HEK293T (cell line): ENCODE data around the gene ZBTB46.
"Not testable (repeated sequence)": the region's sequence is repeated elsewhere in the genome, so short reads cannot be mapped to it uniquely, and the experiment has no call there.

ENCODE experiments used
- CTCF ChIA-PET: fragments of 350-600 bp; formaldehyde crosslinking; extraction: SDS; loops from one replicate; lab custom pipeline; 2021; ENCODE audit warnings: antibody characterized with exemption, inconsistent platforms; lab: Yijun Ruan, JAX
- POLR2A ChIA-PET: fragments of 350-600 bp; formaldehyde crosslinking; extraction: SDS; loops from one replicate; lab custom pipeline; 2020; ENCODE audit warnings: antibody characterized with exemption, inconsistent platforms; lab: Yijun Ruan, JAX
- DNase-seq: peaks from one replicate; pipeline ENCODE4 v3.0.0; 2012; ENCODE audit warnings: mixed read lengths; ENCODE audit errors: extremely low spot score
- ARNT ChIP-seq: fragments of 450-650 bp; IDR thresholded peaks from 2 replicates; pipeline ENCODE4 v1.6.1; 2017; ENCODE audit warnings: mild to moderate bottlenecking
- BHLHE40 ChIP-seq: fragments of 450-650 bp; IDR thresholded peaks from 2 replicates; pipeline ENCODE4 v1.6.1; 2016; ENCODE audit warnings: mild to moderate bottlenecking, moderate library complexity, borderline replicate concordance
- CTBP1 ChIP-seq: fragments of 450-650 bp; IDR thresholded peaks from 2 replicates; pipeline ENCODE4 v1.6.1; 2016; ENCODE audit warnings: borderline replicate concordance
- ELF4 ChIP-seq: fragments of 450-650 bp; IDR thresholded peaks from 2 replicates; pipeline ENCODE4 v1.6.1; 2017; ENCODE audit warnings: antibody characterized with exemption
- FOXA1 ChIP-seq: fragments of 450-650 bp; IDR thresholded peaks from 2 replicates; pipeline ENCODE4 v1.6.1; 2016; ENCODE audit warnings: mild to moderate bottlenecking
- FOXK2 ChIP-seq: fragments of 450-650 bp; IDR thresholded peaks from 2 replicates; pipeline ENCODE4 v1.6.1; 2016; ENCODE audit warnings: mild to moderate bottlenecking
- FOXM1 ChIP-seq: fragments of 450-650 bp; IDR thresholded peaks from 2 replicates; pipeline ENCODE4 v1.6.1; 2017; ENCODE audit warnings: mild to moderate bottlenecking, borderline replicate concordance
- HDGF ChIP-seq: fragments of 450-650 bp; IDR thresholded peaks from 2 replicates; pipeline ENCODE4 v1.6.1; 2017; ENCODE audit warnings: antibody characterized with exemption, borderline replicate concordance
- L3MBTL2 ChIP-seq: fragments of 450-650 bp; conservative IDR thresholded peaks from 2 replicates; pipeline ENCODE4 v1.6.1; 2016; ENCODE audit warnings: mild to moderate bottlenecking
- LEF1 ChIP-seq: fragments of 450-650 bp; IDR thresholded peaks from 2 replicates; pipeline ENCODE4 v1.6.1; 2017; ENCODE audit warnings: mild to moderate bottlenecking, borderline replicate concordance
- NFRKB ChIP-seq: fragments of 450-650 bp; IDR thresholded peaks from 2 replicates; pipeline ENCODE4 v1.6.1; 2016; ENCODE audit warnings: mild to moderate bottlenecking, moderate library complexity
- SP1 ChIP-seq: fragments of 450-650 bp; IDR thresholded peaks from 2 replicates; pipeline ENCODE4 v1.6.1; 2017
- SUZ12 ChIP-seq: fragments of 450-650 bp; IDR thresholded peaks from 2 replicates; pipeline ENCODE4 v1.6.1; 2016; ENCODE audit warnings: mild to moderate bottlenecking
- TARDBP ChIP-seq: fragments of 450-650 bp; IDR thresholded peaks from 2 replicates; pipeline ENCODE4 v1.6.1; 2016
- ZNF384 ChIP-seq: fragments of 450-650 bp; IDR thresholded peaks from 2 replicates; pipeline ENCODE4 v1.6.1; 2016
- TF ChIP-seq, protein P1 (sequence below): fragments of 450-650 bp; IDR thresholded peaks from 2 replicates; pipeline ENCODE4 v1.6.1; 2016

ZBTB46 gene

GRCh38 chr20:63734111-63734945 lies 96.7 kb downstream of the ZBTB46 start:
- ChIA-PET CTCF (no interaction called here), POLR2A (interaction anchor here (0.6 kb wide), 1 partner anchor 9 kb away, joined by 3 read pairs; no protein-coding TSS in a partner anchor)
- no peak for TF ChIP-seq ZNF384
- no peak for TF ChIP-seq CTBP1
- DNase-seq = peak; percentile 3

DNA sequence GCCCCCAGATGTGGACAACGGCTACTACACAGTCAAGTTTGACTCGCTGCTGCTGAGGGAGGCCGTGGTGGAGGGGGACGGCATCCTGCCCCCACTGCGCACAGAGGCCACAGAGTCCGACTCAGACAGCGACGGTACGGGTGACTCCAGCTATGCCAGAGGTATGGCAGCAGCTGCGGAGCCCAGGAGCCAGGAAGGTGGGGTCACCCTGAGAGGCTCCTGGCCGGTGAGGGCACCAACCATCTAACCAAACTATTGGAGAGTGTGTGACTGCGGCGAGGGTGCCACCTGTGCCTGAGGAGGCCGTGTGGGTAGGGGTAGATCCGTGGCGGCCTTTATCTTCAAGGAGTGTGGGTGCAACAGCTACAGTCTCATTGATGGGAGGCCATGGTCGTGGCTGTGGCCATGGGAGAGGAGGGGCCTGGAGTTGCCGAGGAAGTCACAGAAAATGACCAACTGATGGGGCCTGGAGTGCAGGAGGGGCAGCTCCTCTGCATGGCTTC lies 97.4 kb downstream of the ZBTB46 start:
- TF ChIP-seq HDGF (no peak), ELF4 (no peak), LEF1 (no peak), CTBP1 (no peak), TARDBP (no peak)
- TF ChIP-seq, protein P1, sequence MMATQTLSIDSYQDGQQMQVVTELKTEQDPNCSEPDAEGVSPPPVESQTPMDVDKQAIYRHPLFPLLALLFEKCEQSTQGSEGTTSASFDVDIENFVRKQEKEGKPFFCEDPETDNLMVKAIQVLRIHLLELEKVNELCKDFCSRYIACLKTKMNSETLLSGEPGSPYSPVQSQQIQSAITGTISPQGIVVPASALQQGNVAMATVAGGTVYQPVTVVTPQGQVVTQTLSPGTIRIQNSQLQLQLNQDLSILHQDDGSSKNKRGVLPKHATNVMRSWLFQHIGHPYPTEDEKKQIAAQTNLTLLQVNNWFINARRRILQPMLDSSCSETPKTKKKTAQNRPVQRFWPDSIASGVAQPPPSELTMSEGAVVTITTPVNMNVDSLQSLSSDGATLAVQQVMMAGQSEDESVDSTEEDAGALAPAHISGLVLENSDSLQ = no peak
- CTCF ChIA-PET = no interaction called here
- DNase-seq = peak; percentile 3
- POLR2A ChIA-PET = no interaction called here

GRCh38 chr20:63733117-63733516 lies 97.9 kb downstream of the ZBTB46 start:
- ChIA-PET CTCF (no interaction called here), POLR2A (no interaction called here)
- TF ChIP-seq HDGF = no peak
- no peak for TF ChIP-seq SUZ12
- TF ChIP-seq FOXK2 = no peak
- no peak for TF ChIP-seq ZNF384
- TF ChIP-seq ARNT = no peak
- TF ChIP-seq TARDBP = no peak
- TF ChIP-seq FOXM1 = no peak
- TF ChIP-seq L3MBTL2 = no peak
- TF ChIP-seq NFRKB = no peak
- TF ChIP-seq BHLHE40 = no peak
- no peak for TF ChIP-seq ELF4
- TF ChIP-seq SP1 = no peak
- no peak for TF ChIP-seq CTBP1
- TF ChIP-seq, protein P1 = no peak
- TF ChIP-seq LEF1 = no peak
- no peak for TF ChIP-seq FOXA1
- DNase-seq = peak; percentile 2

DNA sequence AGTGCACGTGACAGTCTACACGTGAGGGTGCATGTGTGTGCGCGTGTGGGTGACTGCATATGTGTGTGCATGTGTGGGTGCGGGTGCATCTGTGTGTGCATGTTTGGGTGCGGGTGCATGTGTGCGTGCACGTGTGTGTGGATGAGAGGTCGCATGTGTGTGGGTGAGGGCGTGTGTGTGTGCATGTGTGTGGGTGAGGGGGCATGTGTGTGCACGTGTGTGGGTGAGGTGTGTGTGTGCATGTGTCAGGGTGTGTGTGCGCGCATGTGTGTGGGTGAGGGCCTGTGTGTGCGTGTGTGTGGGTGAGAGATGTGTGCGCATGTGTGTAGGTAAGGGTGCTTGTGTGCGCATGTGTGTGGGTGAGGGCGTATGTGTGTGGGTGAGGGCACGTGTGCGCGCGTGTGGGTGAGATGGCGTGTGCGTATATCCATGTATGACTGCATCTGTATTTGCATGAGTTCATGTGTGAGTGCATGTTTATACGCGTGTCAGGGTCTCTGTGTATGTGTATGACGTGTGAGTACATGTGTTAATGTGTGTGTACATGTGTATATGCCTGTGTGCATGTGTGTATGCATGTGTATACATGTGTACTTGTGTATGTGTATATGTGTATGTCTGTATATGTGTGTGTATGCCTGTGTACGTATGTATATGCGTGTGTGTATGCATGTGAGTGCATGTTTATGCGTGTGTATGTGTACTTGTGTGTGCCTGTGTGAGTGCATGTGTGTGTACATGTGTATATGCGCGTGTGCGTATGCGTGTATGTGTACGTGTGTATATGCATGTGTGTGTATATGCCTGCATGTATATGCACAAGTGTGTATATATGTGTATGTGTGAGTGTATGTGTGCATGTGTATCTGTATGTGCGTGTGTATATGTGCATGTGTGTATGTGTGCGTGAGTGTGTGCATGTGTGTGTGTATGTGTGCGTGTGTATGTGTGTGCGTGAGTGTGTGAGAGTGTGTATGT lies 98.7 kb downstream of the ZBTB46 start:
- peak; percentile 74 for TF ChIP-seq TARDBP
- TF ChIP-seq, protein P1 = no peak
- ChIA-PET CTCF (no interaction called here), POLR2A (no interaction called here)
- no peak for DNase-seq

DNA sequence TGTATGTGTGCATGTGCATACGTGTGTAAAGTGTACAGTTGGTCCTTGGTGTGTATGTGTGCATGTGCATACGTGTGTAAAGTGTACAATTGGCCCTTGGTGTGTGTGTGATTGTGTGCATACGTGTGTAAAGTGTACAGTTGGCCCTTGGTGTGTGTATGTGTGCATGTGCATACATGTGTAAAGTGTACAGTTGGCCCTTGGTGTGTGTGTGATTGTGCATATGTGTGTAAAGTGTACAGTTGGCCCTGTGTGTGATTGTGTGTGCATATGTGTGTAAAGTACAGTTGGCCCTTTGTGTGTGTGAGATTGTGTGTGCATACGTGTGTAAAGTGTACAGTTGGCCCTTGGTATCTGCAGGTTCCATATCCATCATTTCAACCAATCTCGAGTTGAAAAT lies 99.7 kb downstream of the ZBTB46 start:
- TF ChIP-seq HDGF (no peak), TARDBP (0 out of 2 replicates have a peak, but pooled peaks have one; percentile 11)
- ChIA-PET CTCF (no interaction called here), POLR2A (no interaction called here)
- no peak for DNase-seq

GRCh38 chr20:63730189-63730733 lies 100.8 kb downstream of the ZBTB46 start:
- CTCF ChIA-PET, POLR2A ChIA-PET, DNase-seq: not testable (repeated sequence)

- DNase-seq, CTCF ChIA-PET: not testable (repeated sequence)
- POLR2A ChIA-PET = interaction anchor here (0.8 to 1.1 kb wide), 2 partner anchors 15 kb away, joined by 4 read pairs; partner anchors contain the start of genes ARFRP1 and ZGPAT
Observed at GRCh38 chr20:63722967-63723622, 108.0 kb downstream of the ZBTB46 start.
